ENCODE results near the gene EPHB2. TPM values are rescaled to one million over a fixed set of nuclear protein-coding genes. Genes with fewer than 3 reads are reported as not detected.

EPHB2 gene
- polyA plus RNA-seq, 2 of the 4 experiments (the other 2 are of a cell fraction): 13.0 to 35.3 TPM

GRCh38 chr1:22850681-22851080 lies 140.0 kb downstream of the EPHB2 start:
- FAIRE-seq: no peak
- POLR2A ChIA-PET: no interaction called here

GRCh38 chr1:22851517-22851916 lies 140.9 kb downstream of the EPHB2 start:
- Histone ChIP-seq H3K4me1 (no peaks in the 10 kb centered on the region), H3K27ac (no peak overlapping the region), H3K9me3 (no peaks in the 10 kb centered on the region), H3K4me3 (no peak overlapping the region), H3K4me2 (no peak overlapping the region)
- no peak for DNase-seq (ENCODE audit: low read depth in 1 of 2, low spot score in 1 of 2)
- 82% methylated on average over 4 of the region's 4 CpGs for WGBS (ENCODE audit: missing lambda C conversion rate)
- POLR2A ChIA-PET: no interaction called here
- CTCF ChIA-PET: interaction anchor here (3.3 kb wide), 1 partner anchor 10 kb away, joined by 20 read pairs; no protein-coding TSS in a partner anchor
- no peak for ATAC-seq
- no peak for FAIRE-seq
- TF ChIP-seq MAZ (IDR thresholded peaks at IDR 0.05; ENCODE audit: borderline replicate concordance, low read depth, low read length) (no peak), ZC3H11A (IDR thresholded peaks at IDR 0.05) (no peak), ZNF302 (CRISPR knock-in tag; IDR thresholded peaks at IDR 0.05) (no peak), KDM1A (IDR thresholded peaks at IDR 0.05; ENCODE audit: low read depth) (no peak)
- TF ChIP-seq, protein P1, sequence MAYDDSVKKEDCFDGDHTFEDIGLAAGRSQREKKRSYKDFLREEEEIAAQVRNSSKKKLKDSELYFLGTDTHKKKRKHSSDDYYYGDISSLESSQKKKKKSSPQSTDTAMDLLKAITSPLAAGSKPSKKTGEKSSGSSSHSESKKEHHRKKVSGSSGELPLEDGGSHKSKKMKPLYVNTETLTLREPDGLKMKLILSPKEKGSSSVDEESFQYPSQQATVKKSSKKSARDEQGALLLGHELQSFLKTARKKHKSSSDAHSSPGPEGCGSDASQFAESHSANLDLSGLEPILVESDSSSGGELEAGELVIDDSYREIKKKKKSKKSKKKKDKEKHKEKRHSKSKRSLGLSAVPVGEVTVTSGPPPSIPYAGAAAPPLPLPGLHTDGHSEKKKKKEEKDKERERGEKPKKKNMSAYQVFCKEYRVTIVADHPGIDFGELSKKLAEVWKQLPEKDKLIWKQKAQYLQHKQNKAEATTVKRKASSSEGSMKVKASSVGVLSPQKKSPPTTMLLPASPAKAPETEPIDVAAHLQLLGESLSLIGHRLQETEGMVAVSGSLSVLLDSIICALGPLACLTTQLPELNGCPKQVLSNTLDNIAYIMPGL (CRISPR knock-in tag; IDR thresholded peaks at IDR 0.05; ENCODE audit: borderline replicate concordance): no peak
- TF ChIP-seq, protein P2, sequence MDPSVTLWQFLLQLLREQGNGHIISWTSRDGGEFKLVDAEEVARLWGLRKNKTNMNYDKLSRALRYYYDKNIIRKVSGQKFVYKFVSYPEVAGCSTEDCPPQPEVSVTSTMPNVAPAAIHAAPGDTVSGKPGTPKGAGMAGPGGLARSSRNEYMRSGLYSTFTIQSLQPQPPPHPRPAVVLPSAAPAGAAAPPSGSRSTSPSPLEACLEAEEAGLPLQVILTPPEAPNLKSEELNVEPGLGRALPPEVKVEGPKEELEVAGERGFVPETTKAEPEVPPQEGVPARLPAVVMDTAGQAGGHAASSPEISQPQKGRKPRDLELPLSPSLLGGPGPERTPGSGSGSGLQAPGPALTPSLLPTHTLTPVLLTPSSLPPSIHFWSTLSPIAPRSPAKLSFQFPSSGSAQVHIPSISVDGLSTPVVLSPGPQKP (IDR thresholded peaks at IDR 0.05; ENCODE audit: low read depth, low read length): no peak

More at GRCh38 chr1:22850681-22851080, 140.0 kb downstream of the EPHB2 start:
- Histone ChIP-seq H3K4me2 (no peak overlapping the region), H3K4me3 (no peak overlapping the region), H3K9me3 (no peaks in the 10 kb centered on the region), H3K27ac (no peak overlapping the region), H3K4me1 (no peaks in the 10 kb centered on the region)
- ATAC-seq: no peak
- TF ChIP-seq HOXB13 (CRISPR knock-in tag; IDR thresholded peaks at IDR 0.05; ENCODE audit: low read depth): no peak
- TF ChIP-seq PBX3 (IDR thresholded peaks at IDR 0.05): no peak
- TF ChIP-seq JUN (IDR thresholded peaks at IDR 0.05): no peak
- no peak for TF ChIP-seq RNF2 (IDR thresholded peaks at IDR 0.05; ENCODE audit: borderline replicate concordance, low read depth)
- TF ChIP-seq MAFK (IDR thresholded peaks at IDR 0.05; ENCODE audit: partially characterized antibody): no peak
- no peak for TF ChIP-seq HOXA7 (CRISPR knock-in tag; IDR thresholded peaks at IDR 0.05)
- no peak for TF ChIP-seq HDAC2 (IDR thresholded peaks at IDR 0.05)
- TF ChIP-seq SREBF2 (IDR thresholded peaks at IDR 0.05): no peak
- TF ChIP-seq GATA3 (IDR thresholded peaks at IDR 0.05; ENCODE audit: borderline replicate concordance): no peak
- no peak for TF ChIP-seq ZFP36 (IDR thresholded peaks at IDR 0.05; ENCODE audit: borderline replicate concordance, partially characterized antibody)
- no peak for TF ChIP-seq SMC3 (IDR thresholded peaks at IDR 0.05)
- no peak for TF ChIP-seq EHMT2 (IDR thresholded peaks at IDR 0.05; ENCODE audit: low read depth)
- no peak for TF ChIP-seq TFCP2L1 (CRISPR knock-in tag; IDR thresholded peaks at IDR 0.05)
- TF ChIP-seq, protein P2 (IDR thresholded peaks at IDR 0.05; ENCODE audit: low read depth, low read length): no peak
- no peak for TF ChIP-seq CEBPB (IDR thresholded peaks at IDR 0.05)
- TF ChIP-seq ESRRA (IDR thresholded peaks at IDR 0.05; ENCODE audit: borderline replicate concordance, low read length): no peak
- no peak for TF ChIP-seq RARB (CRISPR knock-in tag; IDR thresholded peaks at IDR 0.05)
- TF ChIP-seq POLR2A (IDR thresholded peaks at IDR 0.05; ENCODE audit: low read length): no peak
- no peak for TF ChIP-seq NR3C1 (IDR thresholded peaks at IDR 0.05)
- TF ChIP-seq, protein P3, sequence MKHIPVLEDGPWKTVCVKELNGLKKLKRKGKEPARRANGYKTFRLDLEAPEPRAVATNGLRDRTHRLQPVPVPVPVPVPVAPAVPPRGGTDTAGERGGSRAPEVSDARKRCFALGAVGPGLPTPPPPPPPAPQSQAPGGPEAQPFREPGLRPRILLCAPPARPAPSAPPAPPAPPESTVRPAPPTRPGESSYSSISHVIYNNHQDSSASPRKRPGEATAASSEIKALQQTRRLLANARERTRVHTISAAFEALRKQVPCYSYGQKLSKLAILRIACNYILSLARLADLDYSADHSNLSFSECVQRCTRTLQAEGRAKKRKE (CRISPR knock-in tag; IDR thresholded peaks at IDR 0.05; ENCODE audit: low read depth): no peak
- no peak for DNase-seq (ENCODE audit: low read depth in 1 of 2, low spot score in 1 of 2)
- CTCF ChIA-PET: interaction anchor here (0.8 to 3.3 kb wide), 2 partner anchors 11 to 176 kb away, joined by 3 to 20 read pairs; no protein-coding TSS in a partner anchor
- WGBS (ENCODE audit: missing lambda C conversion rate): 81% methylated on average over 5 of the region's 6 CpGs
